Parathyroid adenoma (tissue), 2 donors: ENCODE measurements around the gene KYAT1.

ENCODE experiments used
- H2AFZ ChIP-seq: fragments of 300-600 bp; sonication (generic); one replicate; pipeline ENCODE4 v1.7.0; 2017; ENCODE audit warnings: antibody characterized with exemption, mild to moderate bottlenecking
- H3K27ac ChIP-seq: fragments of 300-600 bp; sonication (generic); one replicate; pipeline ENCODE4 v1.7.0; 2017
- H3K27me3 ChIP-seq: fragments of 300-600 bp; sonication (generic); one replicate; pipeline ENCODE4 v1.7.0; 2017; ENCODE audit warnings: low read length; ENCODE audit not compliant: control insufficient read depth, insufficient read depth
- H3K36me3 ChIP-seq: fragments of 300-600 bp; sonication (generic); one replicate; pipeline ENCODE4 v1.7.0; 2017; ENCODE audit warnings: low read length; ENCODE audit not compliant: control insufficient read depth, insufficient read depth
- H3K4me1 ChIP-seq: fragments of 300-600 bp; sonication (generic); one replicate; pipeline ENCODE4 v1.7.0; 2017; ENCODE audit warnings: control low read depth
- H3K4me2 ChIP-seq: fragments of 300-600 bp; sonication (generic); one replicate; pipeline ENCODE4 v1.7.0; 2017; ENCODE audit warnings: low read length
- H3K4me3 ChIP-seq: fragments of 300-600 bp; sonication (generic); one replicate; pipeline ENCODE4 v1.7.0; 2017; ENCODE audit warnings: low read depth, low read length
- H3K79me2 ChIP-seq: fragments of 300-600 bp; sonication (generic); one replicate; pipeline ENCODE4 v1.7.0; 2017; ENCODE audit warnings: control low read depth
- H3K9ac ChIP-seq: fragments of 300-600 bp; sonication (generic); one replicate; pipeline ENCODE4 v1.7.0; 2017; ENCODE audit warnings: mild to moderate bottlenecking
- H3K9me3 ChIP-seq: fragments of 300-600 bp; sonication (generic); one replicate; pipeline ENCODE4 v1.7.0; 2017; ENCODE audit warnings: low read length; ENCODE audit not compliant: control insufficient read depth
- CTCF ChIP-seq: fragments of 300-600 bp; sonication (generic); IDR thresholded peaks from one replicate; pipeline ENCODE4 v1.7.0; 2017; ENCODE audit warnings: antibody characterized with exemption, mild to moderate bottlenecking
- donor health status: primary hyperparathyroidism.

Gene KYAT1

DNA sequence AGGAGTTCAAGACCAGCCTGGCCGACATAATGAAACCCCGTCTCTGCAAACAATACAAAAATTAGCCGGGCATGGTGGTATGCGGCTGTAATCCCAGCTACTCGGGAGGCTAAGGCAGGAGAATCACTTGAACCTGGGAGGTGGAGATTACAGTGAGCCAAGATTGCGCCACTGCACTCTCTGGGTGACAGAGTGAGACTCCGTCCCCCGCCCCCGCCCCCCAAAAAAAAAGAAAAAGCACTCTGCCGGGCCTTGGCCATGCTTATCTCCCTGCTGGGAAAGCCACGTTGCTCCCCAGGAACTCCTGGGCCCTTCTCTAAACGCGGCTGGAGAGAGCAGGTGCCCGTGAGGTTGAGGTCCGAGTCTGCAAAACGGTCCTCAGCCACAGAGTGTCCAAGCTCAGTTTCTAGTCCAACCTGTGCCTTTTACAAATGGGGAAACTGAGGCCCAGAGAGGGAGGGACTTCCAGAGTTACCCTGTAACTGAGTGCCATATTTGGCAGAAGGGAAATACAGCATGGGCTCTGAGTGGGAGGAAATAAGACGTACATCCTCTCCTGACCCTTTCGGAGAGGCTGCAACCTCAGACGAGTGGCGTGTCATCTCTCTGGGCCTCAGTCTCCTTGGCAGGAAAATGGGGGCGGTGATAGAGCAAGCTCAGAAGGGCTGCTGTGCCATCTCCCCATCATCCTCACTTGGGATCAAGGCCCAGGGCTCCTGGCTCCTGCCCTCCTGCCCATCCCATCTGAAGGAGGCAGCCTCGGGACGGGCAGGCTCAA is 32.4 kb upstream of the KYAT1 start:
- Histone ChIP-seq H3K4me1 (no peaks in the 10 kb centered on the region), H3K36me3 (no peaks in the 10 kb centered on the region), H3K4me2 (no peak overlapping the region), H3K9ac (no peak overlapping the region), H3K4me3 (no peak overlapping the region), H3K27ac (no peak overlapping the region), H3K27me3 (no peaks in the 10 kb centered on the region), H3K79me2 (peaks cover 11% of the 10 kb centered on the region), H2AFZ (no peak overlapping the region), H3K9me3 (no peaks in the 10 kb centered on the region)
- TF ChIP-seq CTCF = no peak

GRCh38 chr9:128913048-128913900 is 31.5 kb upstream of the KYAT1 start:
- Histone ChIP-seq H3K9ac (no peak overlapping the region), H3K4me3 (no peak overlapping the region)

GRCh38 chr9:128912270-128912853 is 30.6 kb upstream of the KYAT1 start:
- no peak overlapping the region for H3K9ac ChIP-seq
- H3K4me1 ChIP-seq = no peaks in the 10 kb centered on the region
- no peak overlapping the region for H3K4me2 ChIP-seq
- peaks cover 16% of the 10 kb centered on the region for H3K79me2 ChIP-seq
- H3K27me3 ChIP-seq = no peaks in the 10 kb centered on the region
- no peaks in the 10 kb centered on the region for H3K36me3 ChIP-seq
- H3K27ac ChIP-seq = peak overlapping the region; percentile 36
- no peak overlapping the region for H3K4me3 ChIP-seq
- H3K9me3 ChIP-seq = no peaks in the 10 kb centered on the region
- TF ChIP-seq CTCF = no peak
- H2AFZ ChIP-seq = no peak overlapping the region

More at GRCh38 chr9:128913048-128913900, 31.5 kb upstream of the KYAT1 start:
- peaks cover 16% of the 10 kb centered on the region for H3K79me2 ChIP-seq
- no peak overlapping the region for H2AFZ ChIP-seq
- no peaks in the 10 kb centered on the region for H3K4me1 ChIP-seq
- H3K27ac ChIP-seq = peak overlapping the region; percentile 36
- no peaks in the 10 kb centered on the region for H3K36me3 ChIP-seq
- no peaks in the 10 kb centered on the region for H3K27me3 ChIP-seq
- H3K9me3 ChIP-seq = no peaks in the 10 kb centered on the region
- no peak for TF ChIP-seq CTCF
- H3K4me2 ChIP-seq = no peak overlapping the region

DNA sequence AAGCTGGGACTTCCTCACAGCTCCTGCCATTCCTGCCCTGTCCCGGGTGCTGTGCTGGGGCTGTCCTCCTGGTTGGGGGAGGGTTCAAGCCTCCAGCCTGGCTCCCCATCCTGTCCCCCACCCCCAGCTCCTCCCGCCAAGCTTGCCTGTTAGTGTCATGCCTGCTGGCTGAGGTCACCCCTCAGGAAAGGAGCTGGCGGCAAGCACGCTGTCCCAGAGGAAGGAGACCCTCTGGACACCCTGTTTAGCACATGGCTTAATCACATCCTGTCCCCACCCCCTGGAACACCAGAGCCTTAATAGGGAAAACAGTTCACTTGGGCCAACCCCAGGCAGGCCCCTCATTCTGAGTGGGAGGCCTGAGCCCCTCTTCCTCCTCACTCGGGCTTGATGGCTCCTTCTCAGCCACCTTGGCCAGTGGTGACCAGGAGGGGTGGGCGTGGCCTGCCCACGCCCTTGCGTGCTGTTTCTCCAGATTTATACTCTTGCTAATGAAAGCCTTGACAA is 29.8 kb upstream of the KYAT1 start:
- H3K4me1 ChIP-seq = no peaks in the 10 kb centered on the region
- H3K4me3 ChIP-seq = no peak overlapping the region
- no peak overlapping the region for H2AFZ ChIP-seq
- H3K79me2 ChIP-seq = peaks cover 16% of the 10 kb centered on the region
- peak overlapping the region; percentile 15 for H3K27ac ChIP-seq
- H3K9ac ChIP-seq = no peak overlapping the region
- TF ChIP-seq CTCF = no peak
- no peak overlapping the region for H3K4me2 ChIP-seq
- no peaks in the 10 kb centered on the region for H3K36me3 ChIP-seq
- H3K9me3 ChIP-seq = no peaks in the 10 kb centered on the region
- no peaks in the 10 kb centered on the region for H3K27me3 ChIP-seq
